Right kidney (tissue), 1 donor: ENCODE measurements around the gene TRAPPC12.
"Not testable (repeated sequence)": the region's sequence is repeated elsewhere in the genome, so short reads cannot be mapped to it uniquely, and the experiment has no call there.

Source experiments
- DNase-seq: peaks from one replicate; pipeline ENCODE4 v3.0.0-alpha.2; 2016

The TRAPPC12 gene

DNA sequence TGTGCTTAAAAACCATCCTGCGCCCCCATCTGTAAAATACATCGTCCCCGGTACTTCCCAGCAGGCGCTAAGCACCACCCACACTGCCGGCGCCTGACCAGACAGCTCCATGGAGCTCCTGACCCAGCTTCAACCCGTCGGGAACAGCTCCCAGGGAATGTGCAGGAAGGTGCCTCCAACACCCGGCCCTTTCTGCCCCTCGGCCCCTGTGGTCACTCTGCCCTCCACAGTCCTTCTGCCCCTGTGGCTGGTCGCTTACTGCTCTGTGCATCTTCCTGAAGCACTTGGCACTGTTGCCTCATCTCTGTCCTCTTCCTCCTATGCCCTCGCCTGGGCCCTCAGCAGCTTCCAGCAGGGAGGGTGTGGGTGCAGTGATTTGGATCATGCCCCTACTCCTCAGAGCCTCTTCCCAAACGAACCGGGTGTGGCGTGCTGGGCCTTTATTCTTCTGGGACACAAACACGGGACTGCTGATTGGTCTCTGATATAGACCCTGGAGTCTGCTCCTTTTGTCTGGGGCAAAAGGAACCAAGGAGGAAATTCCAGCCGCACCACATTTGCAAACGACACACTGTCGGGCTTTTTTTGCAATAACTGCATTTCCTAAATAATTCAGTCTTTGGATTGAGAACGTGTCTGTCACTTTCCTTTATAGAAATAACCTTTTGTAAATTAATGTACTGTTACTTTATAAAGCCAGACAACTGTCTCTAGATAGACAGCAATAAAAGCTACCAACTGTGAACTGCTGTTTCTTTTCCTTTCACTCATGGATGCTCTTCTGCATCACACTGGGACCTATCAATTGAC is 73.9 kb downstream of the TRAPPC12 start:
- DNase-seq: no peak

DNA sequence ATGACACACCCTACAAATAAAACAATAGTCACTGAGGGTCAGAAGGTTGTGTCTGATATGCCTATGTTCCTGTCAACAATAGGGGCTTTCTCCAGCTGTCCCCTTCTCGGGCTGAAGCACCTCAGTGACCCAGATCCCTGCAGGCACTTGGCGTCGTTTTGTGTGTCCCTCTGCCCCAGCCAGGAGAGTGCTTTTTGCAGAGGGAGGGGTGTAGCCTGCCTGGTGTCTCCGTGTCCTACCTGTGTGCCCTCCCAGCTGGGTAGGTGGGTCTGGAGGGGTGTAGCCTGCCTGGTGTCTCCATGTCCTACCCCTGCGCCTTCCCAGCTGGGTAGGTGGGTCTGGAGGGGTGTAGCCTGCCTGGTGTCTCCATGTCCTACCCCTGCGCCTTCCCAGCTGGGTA is 74.5 kb downstream of the TRAPPC12 start:
- DNase-seq: not testable (repeated sequence)

DNA sequence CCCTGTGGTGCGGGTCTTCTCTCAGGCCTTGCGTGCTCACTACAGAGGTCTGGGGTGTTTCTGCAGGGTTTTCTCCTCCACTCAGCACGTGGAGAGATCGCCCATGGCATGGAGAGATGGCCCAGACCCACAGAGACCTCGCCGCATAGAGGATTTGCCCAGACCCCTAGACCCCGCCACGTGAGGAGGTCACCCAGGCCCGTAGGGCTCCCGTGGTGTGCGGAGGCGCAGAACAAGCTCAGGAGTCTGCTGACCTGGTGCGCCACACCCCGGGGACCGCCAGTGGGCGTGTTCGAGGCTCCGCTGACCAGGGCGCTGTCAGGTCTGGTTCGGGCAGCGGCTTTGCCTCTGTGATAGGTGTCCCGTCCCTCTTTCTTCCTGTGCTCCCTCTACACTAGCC is 75.3 kb downstream of the TRAPPC12 start:
- no peak for DNase-seq

DNA sequence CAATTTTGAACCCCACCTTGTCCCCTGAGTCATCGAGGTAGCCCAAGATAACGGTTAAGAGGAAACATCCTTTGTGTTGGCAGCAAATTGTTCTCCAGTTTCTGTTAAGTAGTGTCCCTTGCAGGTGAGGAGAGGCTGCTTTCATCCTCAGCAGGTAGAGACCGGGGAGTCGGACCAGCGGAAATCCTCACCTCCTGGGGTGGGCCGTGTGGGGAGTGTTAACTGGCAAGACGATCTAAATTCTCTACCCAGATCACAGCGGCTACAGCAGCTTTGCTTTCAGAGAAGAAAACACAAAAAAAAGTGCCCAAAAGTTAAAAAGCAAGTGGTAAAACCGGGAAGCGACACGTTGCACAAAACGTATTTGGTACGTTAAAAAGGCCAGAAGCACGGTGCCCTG is 76.6 kb downstream of the TRAPPC12 start:
- DNase-seq: no peak

DNA sequence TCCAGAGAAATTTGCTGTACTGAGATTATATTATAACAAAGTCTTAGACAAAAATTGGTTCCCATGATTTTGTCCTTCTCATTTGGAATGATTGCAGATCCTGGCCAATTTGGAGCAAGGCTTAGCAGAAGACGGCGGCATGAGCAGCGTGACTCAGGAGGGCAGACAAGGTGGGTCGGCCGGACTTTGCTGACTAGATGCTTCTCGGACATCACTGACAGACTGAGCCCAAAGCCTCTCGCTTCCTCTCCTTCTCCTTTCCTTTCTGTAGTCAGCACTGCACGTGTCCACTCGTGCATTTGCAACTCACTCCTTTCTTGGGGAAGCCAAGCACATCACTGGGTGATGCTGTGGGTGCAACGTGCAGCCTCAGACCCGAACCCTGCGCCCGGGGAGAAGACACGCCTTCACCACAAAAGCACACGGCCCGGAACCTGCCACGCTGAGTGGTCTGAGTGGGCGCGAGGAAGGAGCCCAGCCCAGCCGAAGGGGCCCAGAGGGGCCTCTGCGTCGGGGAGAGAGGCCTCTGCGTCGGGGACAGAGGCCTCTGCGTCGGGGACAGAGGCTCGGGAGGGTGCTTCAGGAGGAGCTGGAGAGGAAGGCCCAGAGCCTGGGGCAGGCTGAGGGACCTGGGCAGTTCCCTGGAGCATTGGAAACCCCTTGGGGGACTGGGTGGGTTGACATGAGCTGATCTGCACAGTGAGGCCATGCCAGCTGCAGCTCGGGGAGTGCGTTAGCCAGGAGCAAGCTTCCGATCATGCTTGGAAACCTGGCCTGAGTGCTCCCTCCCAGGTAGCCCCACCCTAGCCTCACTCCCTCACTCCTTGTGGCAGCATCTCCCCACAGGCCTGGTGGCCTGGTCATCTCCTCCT is 78.3 kb downstream of the TRAPPC12 start:
- DNase-seq: no peak

DNA sequence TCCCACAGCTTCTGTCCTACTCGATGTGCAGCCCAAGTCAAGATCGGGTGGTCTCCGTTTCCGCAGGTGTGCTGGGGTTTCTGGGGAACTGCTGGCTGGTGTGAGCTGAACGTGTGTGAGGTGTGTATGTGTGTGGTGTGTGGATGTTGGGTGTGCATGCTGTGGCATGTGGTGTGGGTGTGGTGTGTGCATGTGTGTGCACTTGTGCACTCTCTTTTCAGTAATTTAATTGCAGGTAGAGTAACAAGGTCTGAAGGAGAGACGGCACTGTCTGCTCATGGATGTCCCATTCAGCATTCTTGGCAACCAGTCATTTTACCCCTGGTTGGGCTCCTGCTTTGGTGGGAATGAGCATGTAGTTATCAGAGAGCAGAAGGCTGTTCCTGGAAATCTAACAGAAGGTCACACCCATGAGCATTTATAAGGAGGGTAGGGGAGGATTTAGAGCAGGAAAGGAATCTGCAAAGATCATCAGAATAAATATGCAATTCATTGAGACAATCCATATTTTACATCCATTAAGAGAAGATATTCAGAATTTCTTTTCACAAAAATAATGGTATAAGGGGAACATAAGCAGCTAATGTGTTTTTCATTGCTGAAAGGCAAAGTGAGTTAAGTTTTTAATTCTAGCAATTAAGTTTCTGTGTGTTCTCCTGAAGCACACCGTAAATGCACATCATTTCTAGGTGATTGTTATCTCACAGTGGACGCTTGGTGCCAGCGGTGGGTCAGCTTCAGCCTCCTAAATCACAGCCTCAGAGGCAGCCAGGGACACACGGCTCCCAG is 79.1 kb downstream of the TRAPPC12 start:
- no peak for DNase-seq

DNA sequence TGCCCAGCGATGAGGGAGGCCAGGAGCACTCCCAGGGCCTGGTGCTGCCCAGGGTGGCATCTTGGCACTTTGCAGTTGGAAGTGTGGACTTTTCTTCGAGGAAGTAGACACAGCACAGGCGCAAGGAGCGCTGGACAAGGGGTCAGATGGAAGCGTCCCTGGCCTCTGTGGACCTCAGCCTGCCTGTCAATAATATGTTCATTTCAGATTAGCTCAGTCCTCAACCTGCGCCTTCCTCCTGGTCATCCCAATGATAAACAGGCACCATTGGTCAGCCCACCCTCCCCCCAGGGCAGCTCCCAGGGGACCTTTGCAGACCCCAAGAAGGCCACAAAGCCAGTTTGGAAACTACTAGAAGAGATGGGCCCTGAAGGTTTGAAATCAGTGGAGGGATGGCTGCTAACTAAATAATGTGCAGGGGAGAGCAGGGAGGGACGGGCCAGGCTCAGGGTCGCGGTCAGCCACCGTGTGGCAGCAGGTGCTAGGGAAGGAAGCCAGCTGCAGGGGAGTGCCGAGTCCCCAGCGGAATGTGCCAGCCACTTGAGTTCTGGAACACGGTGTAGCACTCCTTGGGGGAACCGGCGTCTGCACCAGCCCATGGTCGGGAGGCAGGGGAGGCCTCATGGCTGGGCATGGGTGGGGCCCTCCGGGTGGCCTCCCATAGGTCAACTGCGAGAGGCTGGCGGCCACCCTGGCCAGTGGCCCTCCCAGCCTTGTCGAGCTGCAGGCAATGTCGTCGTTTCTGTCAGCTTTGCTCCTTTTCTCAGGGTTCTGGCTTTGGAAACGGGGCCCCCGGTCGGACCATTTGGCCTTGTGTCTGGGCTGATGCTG is 79.9 kb downstream of the TRAPPC12 start:
- no peak for DNase-seq

DNA sequence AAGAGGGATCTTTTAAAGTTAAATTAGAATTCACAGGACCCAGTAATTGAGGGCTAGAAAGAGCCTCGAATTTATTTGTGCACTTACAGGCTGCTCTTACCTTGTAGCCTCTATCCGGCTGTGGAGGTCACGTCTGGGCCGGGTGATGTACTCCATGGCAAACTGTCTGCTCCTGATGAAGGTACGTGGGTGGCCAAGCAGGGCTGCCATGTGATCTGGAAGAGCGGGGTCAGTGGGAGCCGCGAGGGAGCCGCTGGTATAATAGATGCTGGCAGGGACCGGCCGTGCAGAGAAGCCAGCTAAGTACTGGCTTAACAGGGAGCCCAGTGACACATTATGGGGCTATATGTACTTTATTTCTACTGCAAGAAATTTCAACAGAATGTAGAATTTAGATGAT is 80.7 kb downstream of the TRAPPC12 start:
- no peak for DNase-seq

DNA sequence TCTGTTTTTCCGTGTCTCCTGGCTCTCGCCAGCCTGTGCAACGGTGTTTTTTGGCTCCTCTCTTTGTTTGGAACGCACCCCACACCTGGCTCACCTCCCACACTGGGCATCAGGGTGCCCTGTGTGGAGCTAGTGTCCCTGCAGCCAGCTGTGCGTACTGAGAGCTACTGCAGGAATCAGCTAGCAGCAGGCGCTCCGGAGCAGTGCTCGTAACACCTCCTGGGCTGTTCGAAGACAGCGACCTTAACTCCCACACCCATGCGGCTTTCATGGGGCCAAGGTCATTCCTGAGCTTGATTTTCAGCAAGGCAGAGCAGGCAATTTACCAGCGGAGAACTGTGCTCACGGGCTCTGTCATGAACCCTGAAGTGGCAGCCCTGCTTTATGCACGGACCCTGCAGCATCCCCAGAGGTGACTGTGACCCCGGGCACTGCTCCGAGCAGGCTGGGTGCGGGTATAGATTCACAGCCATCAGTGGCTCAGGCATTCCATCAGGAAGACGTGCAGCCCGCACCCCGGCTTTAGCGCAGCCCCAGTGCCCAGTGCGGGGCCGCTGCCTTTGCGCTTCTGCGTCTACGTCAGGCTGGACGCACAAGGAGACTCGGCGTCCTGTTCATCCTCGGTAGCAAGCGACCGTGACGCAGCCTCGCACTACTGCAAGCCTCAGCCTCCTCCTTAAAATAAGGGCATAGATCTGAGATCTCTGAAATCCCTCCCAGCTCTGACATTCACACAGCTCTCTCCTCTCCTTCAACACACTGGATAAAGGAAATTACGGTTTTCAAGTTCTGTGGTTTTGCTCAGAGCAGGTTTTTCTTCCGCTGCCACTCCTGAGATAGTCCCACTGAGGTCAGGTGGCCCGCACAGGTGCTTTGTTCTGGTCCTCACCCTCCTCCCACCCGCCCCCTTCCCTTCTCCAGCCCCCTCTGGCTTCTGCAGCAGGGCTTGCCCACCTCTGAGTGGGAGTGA is 81.6 kb downstream of the TRAPPC12 start:
- DNase-seq: no peak

DNA sequence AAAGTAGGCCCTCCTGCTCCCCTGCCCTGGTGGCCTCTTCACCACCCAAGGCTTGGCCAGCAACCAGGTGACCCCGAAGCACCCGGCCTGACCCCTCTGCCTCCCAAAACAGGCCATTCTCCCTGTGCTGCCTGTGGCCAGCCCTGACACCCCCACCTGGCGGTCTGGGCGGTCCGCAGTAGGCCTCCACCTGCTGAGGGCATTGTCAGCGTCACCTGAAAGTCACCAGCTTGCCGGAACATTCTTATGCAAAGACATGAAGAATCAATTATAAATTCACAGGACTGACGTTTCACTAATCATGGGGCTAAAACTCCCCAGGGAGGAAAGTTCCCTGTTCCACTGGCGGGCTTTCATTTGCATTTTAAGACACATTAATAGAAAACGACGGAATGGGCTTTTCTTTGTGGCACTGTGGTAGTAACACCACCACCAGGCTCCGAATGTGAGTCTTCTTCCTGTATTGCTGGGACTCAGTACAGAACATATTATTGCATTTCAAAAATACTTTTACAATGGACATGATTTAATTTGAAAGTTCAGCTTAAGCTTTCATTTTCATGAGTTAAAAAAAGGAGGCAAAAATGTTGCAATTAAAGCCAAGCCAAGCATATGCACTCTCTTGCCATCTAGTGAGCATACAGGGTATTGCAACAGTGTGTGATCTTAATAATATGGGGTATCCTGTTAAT is 82.5 kb downstream of the TRAPPC12 start:
- peak; percentile 56 for DNase-seq

DNA sequence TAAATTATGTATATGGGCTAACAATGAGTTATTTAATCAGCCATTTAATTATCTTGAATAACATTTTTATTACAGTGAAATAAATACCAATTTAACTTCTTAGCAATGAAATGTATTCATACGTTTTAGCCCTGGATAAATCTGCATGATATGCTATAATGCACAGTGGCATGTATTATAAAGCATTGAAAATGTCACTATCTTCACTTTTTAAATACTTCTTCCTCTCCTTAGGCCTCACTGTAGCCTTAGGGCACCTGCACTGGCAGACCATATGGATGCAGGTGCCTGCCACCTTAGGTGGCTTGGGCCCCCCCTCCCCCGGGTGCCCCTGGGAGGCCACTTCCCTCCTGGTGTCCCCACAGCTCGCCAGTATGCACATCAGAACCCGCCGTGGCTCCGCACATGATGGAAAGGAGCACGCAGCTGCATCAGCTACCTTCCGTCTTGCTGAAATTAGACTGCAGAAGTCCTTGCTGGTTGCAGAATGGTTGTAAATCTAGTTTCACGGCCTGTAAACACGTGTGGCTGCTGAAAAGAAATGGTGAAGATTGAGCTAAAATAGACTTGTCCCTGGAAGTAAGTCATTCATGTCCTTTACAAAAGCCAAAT is 83.1 kb downstream of the TRAPPC12 start:
- DNase-seq: no peak

DNA sequence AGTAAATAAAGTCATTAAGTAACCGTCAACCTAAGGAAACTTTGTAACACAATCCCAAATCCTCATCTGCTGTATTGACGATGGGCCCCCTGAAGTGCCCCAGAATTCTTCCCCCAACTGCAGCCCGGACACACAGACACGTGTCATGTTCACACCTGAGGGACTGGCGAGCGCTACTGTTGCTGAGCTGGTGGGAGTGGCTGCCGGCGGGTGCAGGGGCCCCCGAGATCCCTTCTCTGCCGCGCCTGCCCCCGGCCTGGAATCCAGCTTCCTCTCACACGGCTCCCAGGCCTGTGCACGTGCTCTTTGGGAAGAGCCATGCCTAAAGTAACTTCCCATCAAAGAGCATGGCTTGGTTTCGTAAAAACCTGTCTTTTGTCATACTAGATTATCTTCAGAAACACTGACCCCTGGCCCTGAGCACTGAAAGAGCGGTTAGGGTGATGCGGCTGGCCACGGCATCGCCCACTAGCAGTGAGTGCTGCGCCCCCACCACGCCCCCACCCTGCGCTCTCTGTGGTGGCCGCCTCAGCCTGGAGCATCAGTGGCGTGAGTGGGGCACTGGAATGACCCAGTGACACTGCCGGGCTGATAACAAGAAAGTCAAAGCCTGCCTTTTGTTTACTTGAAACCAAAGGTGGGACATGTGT is 83.8 kb downstream of the TRAPPC12 start:
- no peak for DNase-seq

DNA sequence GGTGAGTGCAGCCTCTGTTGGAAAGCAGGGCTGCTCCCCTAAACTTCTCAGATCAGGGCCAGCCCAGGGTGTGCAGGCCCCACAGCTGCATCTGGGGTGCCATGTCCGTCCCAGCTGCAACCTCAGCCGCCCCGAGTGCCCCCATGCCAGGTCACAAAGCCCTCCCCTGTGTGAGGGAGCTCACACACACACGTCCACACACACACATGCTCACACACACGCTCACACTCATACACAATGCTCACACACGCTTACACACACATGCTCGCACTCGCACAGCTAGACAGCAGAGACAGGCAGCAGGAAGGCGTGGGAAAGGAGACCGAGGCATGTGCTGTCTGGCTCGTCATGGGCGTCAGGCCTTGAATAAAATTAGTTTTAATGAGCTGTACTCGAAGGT is 84.5 kb downstream of the TRAPPC12 start:
- no peak for DNase-seq

DNA sequence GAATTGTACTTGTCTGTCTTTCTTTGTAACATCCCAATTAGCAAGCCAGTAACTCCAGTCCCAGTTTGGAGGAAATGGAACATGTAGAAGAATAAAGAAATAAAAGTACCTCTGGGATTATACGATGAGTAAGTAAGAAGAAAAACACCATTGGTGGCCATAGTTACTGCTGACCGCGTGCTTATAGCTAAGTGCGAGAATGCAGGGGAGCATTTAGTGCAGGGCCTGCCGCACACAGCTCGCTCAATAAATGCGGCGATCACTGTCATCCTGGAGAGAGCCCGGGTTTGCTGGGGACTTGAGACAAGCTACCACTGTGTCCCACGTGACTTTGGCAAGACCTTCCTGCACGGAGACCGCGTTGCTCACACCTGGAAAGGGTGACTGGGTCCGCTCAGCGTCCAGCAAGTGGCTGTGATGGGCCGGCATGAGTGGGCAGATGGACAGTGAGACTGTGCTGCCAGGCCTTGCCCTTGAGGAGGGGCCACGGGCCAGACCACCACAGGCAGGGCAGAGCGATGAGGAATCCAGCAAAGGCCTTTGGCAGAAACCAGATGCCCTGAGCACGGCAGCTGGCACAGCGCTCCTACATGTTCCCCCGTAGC is 85.0 kb downstream of the TRAPPC12 start:
- no peak for DNase-seq

DNA sequence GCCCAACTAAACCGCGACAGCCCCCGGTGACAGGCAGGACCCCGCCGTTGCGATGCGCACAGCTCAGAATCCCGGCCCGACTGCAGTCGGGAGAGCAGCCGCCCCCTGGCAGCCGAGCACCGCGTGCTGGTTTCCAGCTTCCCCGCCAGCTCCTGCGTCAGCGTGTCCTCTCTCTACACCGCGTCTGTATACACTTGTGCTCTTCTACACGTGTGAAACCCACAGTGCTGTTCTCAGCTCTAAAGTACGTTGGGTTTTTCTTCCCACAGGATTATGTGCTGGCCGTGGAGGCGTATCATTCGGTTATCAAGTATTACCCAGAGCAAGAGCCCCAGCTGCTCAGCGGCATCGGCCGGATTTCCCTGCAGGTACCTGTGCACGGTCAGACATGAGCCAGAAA is 85.8 kb downstream of the TRAPPC12 start:
- DNase-seq: no peak

DNA sequence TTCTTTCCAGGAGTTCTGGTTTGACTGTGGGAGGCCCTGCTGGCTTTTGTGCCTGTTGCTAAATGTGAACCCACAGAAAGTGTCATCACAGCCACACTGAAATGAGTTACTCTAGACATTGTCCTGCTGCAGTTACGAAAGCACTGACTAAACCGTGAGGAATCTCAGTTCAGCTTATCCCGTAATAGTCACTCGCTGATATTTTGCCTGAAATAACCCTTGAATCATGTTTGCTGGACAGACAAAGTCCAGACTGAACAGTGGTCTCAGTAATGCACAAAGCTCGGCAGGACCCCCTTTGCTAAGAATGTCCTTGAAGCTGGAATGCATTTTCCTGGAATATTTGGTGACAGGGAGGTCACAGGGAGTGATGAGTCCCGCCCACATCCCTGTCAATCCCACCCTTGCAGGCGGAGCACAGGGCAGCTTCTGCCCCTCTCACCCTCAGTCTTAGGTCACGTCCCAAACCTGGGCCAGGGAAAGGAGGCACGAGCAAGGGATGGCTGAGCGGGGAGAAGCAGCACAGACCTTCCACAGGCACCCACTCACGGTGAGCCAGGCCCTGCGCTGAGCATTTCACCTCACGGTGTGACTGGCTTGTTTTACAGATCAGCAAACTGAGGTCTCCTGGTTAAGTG is 86.5 kb downstream of the TRAPPC12 start:
- DNase-seq: no peak

DNA sequence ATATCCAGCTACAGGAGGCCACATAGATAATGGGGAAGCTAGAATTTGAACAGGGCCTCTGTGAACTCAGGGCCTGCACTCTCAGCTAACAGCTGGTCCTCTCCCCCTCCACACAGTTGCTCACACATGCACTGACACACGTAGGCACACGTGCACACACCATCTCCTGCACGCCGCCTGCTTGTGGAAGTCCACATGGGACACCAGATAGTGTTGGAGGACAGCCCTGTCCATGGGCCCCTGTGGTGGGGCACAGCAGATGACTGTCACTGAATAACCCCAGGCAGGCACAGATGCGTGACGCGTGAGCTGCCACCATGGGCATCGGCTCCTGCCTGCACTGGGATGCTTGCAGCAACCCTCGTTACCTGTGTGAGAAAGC is 87.0 kb downstream of the TRAPPC12 start:
- no peak for DNase-seq

DNA sequence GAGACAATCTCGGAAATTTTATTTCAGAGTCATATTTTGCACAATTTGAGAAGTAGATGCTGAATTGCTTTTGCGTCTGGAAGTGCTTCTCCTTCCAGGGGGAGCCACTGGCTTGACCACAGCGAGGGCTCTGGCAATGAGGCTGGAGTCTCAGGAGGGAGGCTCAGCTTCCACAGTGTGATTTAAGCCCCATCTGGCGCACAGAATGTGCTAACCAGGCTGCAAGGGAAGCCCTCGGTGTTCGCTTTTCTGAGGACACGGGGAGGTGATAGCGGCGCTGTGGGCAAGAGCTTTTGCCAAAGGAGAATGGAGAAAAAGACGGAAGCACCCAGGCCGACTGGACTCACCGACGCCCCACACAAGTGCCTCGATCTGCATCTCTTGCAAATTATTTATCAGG is 87.5 kb downstream of the TRAPPC12 start:
- DNase-seq: no peak
